Stimulated activated CD4-positive, alpha-beta T cell treated with anti-CD3 and anti-CD28 coated beads, Interleukin-12 subunit alpha, Interleukin-12 subunit beta, amount 100 ng/mL, for 48 hours (primary cell): ENCODE measurements around the gene GJB1.
A peak's percentile ranks its signal among the peaks of the same experiment; 100 is the strongest.
"Not testable (repeated sequence)": the region's sequence is repeated elsewhere in the genome, so short reads cannot be mapped to it uniquely, and the experiment has no call there.

ENCODE experiments used
- DNase-seq, 3 donors: peaks; one replicate each; pipeline ENCODE4 v3.0.0-alpha.2; 2020; ENCODE audit warnings: low read depth in 2 of 3, low spot score in 1 of 3

Gene GJB1

DNA sequence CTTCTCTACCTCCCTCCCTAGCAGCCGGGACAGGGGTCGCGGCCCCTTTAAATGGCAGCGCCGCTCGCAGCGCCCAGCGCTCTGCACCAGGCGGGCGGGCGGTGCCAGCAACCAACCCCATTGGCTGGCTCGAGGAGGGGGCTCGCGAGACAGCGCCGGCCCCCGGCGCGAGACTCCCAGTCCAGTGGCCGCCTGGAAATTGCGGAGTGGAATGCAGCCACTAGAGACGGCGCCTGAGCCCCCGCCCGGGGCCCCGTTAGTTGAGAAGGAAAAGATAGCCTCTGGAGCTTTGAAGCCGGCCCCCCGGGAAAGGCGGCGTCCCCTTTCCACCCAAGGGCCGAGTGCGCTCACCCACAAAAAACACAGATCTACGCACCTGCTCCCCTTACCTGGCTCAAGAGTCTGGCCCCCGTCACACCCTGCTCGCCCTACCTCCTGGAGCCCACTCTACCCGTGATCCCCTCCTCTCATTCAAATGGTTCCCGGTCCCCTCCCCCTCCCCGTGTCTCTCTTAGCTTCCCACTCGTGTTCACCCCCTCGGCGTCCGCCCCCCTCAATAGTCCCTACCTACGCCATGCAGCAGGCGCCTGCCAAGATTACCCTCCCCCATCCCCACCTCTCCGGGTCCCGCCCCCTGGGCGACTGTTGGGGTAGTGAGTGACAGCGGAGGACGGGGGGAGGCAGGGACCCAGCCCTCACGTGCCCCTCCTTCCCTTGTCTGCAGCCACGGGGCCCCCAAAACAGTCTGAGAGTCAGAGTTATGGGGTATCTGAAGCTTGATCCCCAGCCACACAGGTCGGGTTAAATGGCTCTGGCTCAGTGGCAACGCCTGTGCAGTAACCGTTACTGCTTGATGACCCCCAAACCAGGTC lies 31.3 kb downstream of the GJB1 start, which contains the start of gene ZMYM3:
Gene ZMYM3, minus strand, starts transcription at position 49 of the 872 bp plus-strand sequence. CDS start 885 bp downstream, outside the sequence.
- DNase-seq = peak; percentile 50 to 64 (median 56)

DNA sequence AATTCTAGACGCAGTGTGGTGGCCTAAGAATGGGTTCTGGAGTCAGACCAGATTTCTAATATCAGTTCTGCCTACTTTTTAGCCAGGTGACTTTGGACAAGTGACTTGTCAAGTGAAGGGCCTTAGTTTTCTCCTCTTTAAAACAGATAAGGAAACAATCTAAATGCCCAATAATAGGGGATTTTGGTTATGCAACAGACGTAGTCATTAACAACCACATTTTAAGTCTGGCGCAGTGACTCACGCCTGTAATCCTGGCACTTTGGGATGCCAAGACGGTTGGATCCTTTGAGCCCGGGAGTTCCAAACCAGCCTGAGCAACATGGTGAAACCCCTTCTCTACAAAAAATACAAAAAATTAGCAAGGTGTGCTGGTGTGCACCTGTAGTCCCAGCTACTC lies 33.0 kb downstream of the GJB1 start:
- no peak for DNase-seq

DNA sequence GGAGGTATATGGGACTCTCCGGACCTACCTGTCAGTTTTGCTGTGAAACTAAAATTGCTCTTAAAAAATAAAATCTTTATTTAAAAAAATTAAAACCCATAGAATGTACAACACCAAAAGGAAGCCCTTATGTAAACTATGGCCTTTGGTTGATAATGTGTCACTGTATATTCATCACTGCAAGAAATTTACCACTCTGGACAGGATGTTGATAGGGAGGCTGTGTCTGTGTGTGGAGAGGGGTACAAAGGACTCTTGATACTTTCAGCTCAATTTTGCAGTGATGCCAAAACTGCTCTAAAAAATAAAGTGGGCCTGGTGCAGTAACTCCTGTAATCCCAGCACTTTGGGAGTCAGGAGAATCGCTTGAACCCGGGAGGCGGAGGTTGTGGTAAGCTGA lies 33.8 kb downstream of the GJB1 start:
- DNase-seq = no peak

DNA sequence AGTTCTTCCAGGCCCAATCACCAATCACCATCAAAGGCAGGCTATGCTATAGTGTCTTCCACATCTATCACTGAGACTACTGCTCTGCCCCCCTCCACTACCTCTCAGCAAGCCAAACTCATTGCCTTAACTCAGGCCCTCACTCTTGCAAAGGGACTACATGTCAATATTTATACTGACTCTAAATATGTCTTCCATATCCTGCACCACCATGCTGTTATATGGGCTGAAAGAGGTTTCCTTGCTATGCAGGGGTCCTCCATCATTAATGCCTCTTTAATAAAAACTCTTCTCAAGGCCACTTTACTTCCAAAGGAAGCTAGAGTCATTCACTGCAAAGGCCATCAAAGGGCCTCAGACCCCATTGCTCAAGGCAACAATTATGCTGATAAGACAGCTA lies 45.6 kb downstream of the GJB1 start:
- not testable (repeated sequence) for DNase-seq

DNA sequence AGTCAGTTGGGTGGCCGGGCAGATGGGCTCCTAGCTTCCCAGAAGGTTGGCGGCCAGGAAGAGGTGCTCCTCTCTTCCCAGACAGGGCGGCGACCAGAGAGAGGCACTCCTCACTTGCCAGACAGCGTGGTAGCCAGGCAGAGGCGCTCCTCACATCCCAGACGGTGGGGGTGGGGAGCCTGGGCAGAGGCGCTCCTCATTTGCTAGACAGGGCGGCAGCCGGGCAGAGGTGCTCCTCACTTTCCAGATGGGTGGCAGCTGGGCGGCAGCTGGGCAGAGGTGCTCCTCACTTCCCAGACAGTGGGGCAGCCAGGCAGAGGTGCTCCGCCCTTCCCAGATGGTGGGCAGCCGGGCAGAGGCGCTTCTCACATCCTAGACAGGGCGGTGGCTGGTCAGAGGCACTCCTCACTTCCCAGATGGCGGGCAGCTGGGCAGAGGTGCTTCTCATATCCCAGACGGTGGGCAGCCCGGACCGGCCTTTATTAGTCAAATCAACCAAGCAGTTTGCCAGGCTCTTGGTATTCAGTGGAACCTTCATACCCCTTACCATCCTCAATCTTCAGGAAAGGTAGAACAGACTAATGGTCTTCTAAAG lies 46.9 kb downstream of the GJB1 start:
- DNase-seq = no peak

DNA sequence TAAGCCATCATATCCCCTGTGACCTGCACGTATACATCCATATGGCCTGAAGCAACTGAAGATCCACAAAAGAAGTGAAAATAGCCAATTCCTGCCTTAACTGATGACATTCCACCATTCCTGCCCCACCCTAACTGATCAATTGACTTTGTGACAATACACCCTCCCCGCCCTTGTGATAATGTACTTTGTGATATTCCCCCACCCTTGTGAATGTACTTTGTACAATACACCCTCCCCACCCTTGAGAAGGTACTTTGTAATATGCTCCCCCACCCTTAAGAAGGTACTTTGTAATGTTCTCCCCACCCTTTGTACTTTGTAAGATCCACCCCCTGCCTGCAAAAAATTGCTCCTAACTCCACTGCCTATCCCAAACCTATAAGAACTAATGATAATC lies 49.3 kb downstream of the GJB1 start:
- DNase-seq = not testable (repeated sequence)
